Ovary (tissue), 3 donors: ENCODE results near the gene FBXL13.

Experiments
- CTCF ChIP-seq, 3 donors: fragments of 450-650 bp in 2 of 3; fragments of 200-600 bp in 1 of 3; IDR thresholded peaks; one replicate each; pipeline versions ENCODE4 v1.5.1 to v1.8.0; 2016 to 2022; ENCODE audit warnings: antibody characterized with exemption in 3 of 3, mild to moderate bottlenecking in 1 of 3
- EP300 ChIP-seq: sonication (generic); formaldehyde crosslinking; IDR thresholded peaks from one replicate; pipeline ENCODE4 v1.6.1; 2017; ENCODE audit warnings: antibody characterized with exemption
- donor health status: DM: no; HTN: no; CAD: no.

GRCh38 chr7:102843850-102844249 lies 230.7 kb downstream of the FBXL13 start:
- TF ChIP-seq CTCF (IDR thresholded peaks at IDR 0.05): no peak
- no peak for TF ChIP-seq EP300
